ENCODE data around the gene BAIAP2L1. TPM values are rescaled to one million over a fixed set of nuclear protein-coding genes. Genes with fewer than 3 reads are reported as not detected.

Gene BAIAP2L1
- total RNA-seq, 4 donors from 2014 or later: 16.5 to 29.3 (median 20.5) TPM

DNA sequence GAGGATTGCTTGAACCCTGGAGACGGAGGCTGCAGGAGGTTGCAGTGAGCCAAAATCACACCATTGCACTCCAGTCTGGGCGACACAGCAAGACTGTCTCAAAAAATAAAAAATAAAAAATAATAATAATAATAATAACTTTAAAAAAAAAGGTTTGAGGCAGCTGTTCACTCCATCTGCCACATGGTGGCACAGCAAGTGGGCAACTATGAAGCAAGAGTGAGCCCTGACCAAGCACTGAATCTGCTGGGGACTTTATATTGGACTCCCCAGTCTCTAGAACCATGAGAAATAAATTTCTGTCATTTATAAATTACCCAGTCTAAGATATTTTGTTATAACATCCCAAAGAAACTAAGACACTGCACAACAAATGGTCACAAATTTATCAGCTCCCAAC lies 134.1 kb downstream of the BAIAP2L1 start:
- no peaks in the 10 kb centered on the region for H3K9me3 ChIP-seq
- no peak overlapping the region for H3K27ac ChIP-seq
- intact Hi-C loops (cut with DNase I): no loop called here
- WGBS, 2 donors: 44 to 50% methylated on average over 2 of the region's 2 CpGs
- no peaks in the 10 kb centered on the region for H3K4me1 ChIP-seq
- no peak overlapping the region for H3K4me3 ChIP-seq
- no peak for TF ChIP-seq POLR2A (IDR thresholded peaks at IDR 0.05)
- TF ChIP-seq CTCF (IDR thresholded peaks at IDR 0.05): peak in 2 of 6 experiments; percentile 14 to 34
- no peaks in the 10 kb centered on the region for H3K27me3 ChIP-seq
- peaks cover 0 to 14% (median 0%) of the 10 kb centered on the region in 3 donors for H3K36me3 ChIP-seq
- DNase-seq: no peak

- WGBS, 2 donors: 84 to 85% methylated on average over 5 of the region's 5 CpGs
- H3K36me3 ChIP-seq: peaks cover 0 to 24% (median 0%) of the 10 kb centered on the region in 3 donors
- intact Hi-C loops (cut with DNase I): no loop called here
- TF ChIP-seq CTCF (IDR thresholded peaks at IDR 0.05): no peak
- H3K9me3 ChIP-seq: no peaks in the 10 kb centered on the region
- no peak overlapping the region for H3K27ac ChIP-seq
- no peaks in the 10 kb centered on the region for H3K4me1 ChIP-seq
- no peak for DNase-seq
- no peaks in the 10 kb centered on the region for H3K27me3 ChIP-seq
- no peak overlapping the region for H3K4me3 ChIP-seq
Observed at GRCh38 chr7:98265841-98266271, 135.0 kb downstream of the BAIAP2L1 start.

GRCh38 chr7:98257701-98258100 lies 143.2 kb downstream of the BAIAP2L1 start:
- H3K4me1 ChIP-seq: peaks cover 7 to 35% (median 8%) of the 10 kb centered on the region in 3 donors
- intact Hi-C loops (cut with DNase I): no loop called here
- no peak for DNase-seq
- no peak for TF ChIP-seq POLR2A (IDR thresholded peaks at IDR 0.05)
- no peak for TF ChIP-seq CTCF (IDR thresholded peaks at IDR 0.05)
- no peak overlapping the region for H3K27ac ChIP-seq
- 72 to 81% methylated on average over 6 of the region's 6 CpGs for WGBS, 2 donors
- no peak overlapping the region for H3K4me3 ChIP-seq
- peaks cover 0 to 76% (median 0%) of the 10 kb centered on the region in 3 donors for H3K36me3 ChIP-seq
- H3K27me3 ChIP-seq: no peaks in the 10 kb centered on the region
- no peaks in the 10 kb centered on the region for H3K9me3 ChIP-seq

DNA sequence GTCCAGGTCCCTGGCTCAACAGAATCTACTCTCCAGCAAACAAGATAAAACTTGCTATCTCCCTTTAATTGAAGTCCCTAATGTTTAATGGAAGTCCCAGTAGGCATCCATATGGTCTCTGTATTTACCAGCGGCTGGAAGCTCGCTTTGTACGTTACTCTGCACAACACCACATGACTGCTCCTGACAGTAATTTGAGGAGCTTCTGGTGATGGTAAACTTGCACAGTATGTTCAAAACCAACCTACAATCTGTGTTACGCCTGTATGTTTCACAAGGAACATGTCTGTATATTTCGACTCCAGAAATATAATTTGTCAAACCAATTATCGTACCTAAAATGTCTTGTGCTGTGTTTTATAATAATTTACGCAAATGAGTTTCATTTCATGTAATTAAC lies 144.5 kb downstream of the BAIAP2L1 start:
- TF ChIP-seq CTCF (IDR thresholded peaks at IDR 0.05) (no peak), POLR2A (IDR thresholded peaks at IDR 0.05) (no peak)
- no peak overlapping the region for H3K27ac ChIP-seq
- 93 to 97% methylated on average over 7 of the region's 7 CpGs for WGBS, 2 donors
- H3K36me3 ChIP-seq: peaks cover 0 to 64% (median 0%) of the 10 kb centered on the region in 3 donors
- no peaks in the 10 kb centered on the region for H3K27me3 ChIP-seq
- peaks cover 11 to 42% (median 13%) of the 10 kb centered on the region in 3 donors for H3K4me1 ChIP-seq
- intact Hi-C loops (cut with DNase I): no loop called here
- H3K4me3 ChIP-seq: no peak overlapping the region
- H3K9me3 ChIP-seq: no peaks in the 10 kb centered on the region
- no peak for DNase-seq

- WGBS, 2 donors: 77 to 86% methylated on average over 11 of the region's 11 CpGs
- intact Hi-C loops (cut with DNase I): no loop called here
- Histone ChIP-seq H3K36me3 (peaks cover 0 to 51% (median 0%) of the 10 kb centered on the region in 3 donors), H3K4me3 (no peak overlapping the region), H3K4me1 (peaks cover 21 to 56% (median 24%) of the 10 kb centered on the region in 3 donors), H3K27me3 (no peaks in the 10 kb centered on the region), H3K27ac (peak overlapping the region in 1 of 4 donors; percentile 7), H3K9me3 (no peaks in the 10 kb centered on the region)
- no peak for TF ChIP-seq POLR2A (IDR thresholded peaks at IDR 0.05)
- no peak for TF ChIP-seq CTCF (IDR thresholded peaks at IDR 0.05)
- no peak for DNase-seq
Observed at GRCh38 chr7:98254951-98255610, 145.8 kb downstream of the BAIAP2L1 start.

Data from esophagus squamous epithelium (tissue), 5 donors.